HEK293 (cell line): ENCODE measurements around the gene CRB2.

Experiments
- CTCF ChIA-PET: fragments of 350-600 bp; formaldehyde crosslinking; extraction: SDS; loops from one replicate; lab custom pipeline; 2021; ENCODE audit warnings: antibody characterized with exemption; lab: Yijun Ruan, JAX
- POLR2A ChIA-PET: fragments of 300-600 bp; formaldehyde crosslinking; extraction: SDS; loops from one replicate; lab custom pipeline; 2020; ENCODE audit warnings: antibody characterized with exemption, inconsistent platforms; lab: Yijun Ruan, JAX
- H3K27ac ChIP-seq: fragments of 200-500 bp; sonication (Bioruptor generic); 2 replicates; pipeline ENCODE4 v1.5.1; 2014; ENCODE audit warnings: low read depth, low read length, control low read depth, inconsistent platforms; ENCODE audit errors: extremely low read depth
- H3K36me3 ChIP-seq, 2 experiments: fragments of 200-500 bp in 1 of 2; sonication (Bioruptor generic) in 1 of 2; 1 replicate in 1 of 2; 2 replicates in 1 of 2; pipeline ENCODE4 v1.5.1; 2014 to 2017; ENCODE audit warnings: inconsistent platforms in 2 of 2, low read length in 2 of 2; ENCODE audit not compliant: control insufficient read depth in 2 of 2, insufficient read depth in 1 of 2
- H3K4me1 ChIP-seq: fragments of 200-500 bp; sonication (Bioruptor generic); 2 replicates; pipeline ENCODE4 v1.5.1; 2014; ENCODE audit warnings: mild to moderate bottlenecking, low read length, inconsistent platforms; ENCODE audit not compliant: control insufficient read depth, insufficient read depth
- H3K4me3 ChIP-seq: 2 replicates; pipeline ENCODE4 v1.5.1; 2011; ENCODE audit warnings: low read depth, mild to moderate bottlenecking, control low read depth, low read length, moderate library complexity
- H3K9me3 ChIP-seq: fragments of 200-500 bp; sonication (Bioruptor generic); 2 replicates; pipeline ENCODE4 v1.5.1; 2014; ENCODE audit warnings: low read depth, low read length, inconsistent platforms; ENCODE audit not compliant: control insufficient read depth, insufficient read depth
- KLF8 ChIP-seq: fragments of 450-650 bp; formaldehyde crosslinking; IDR thresholded peaks from 2 replicates; pipeline ENCODE4 v1.5.1; 2016; ENCODE audit warnings: missing biosample characterization, missing genetic modification characterization
- PATZ1 ChIP-seq: fragments of 450-650 bp; formaldehyde crosslinking; IDR thresholded peaks from 2 replicates; pipeline ENCODE4 v1.5.1; 2016; ENCODE audit warnings: missing biosample characterization, missing genetic modification characterization
- PRDM6 ChIP-seq: fragments of 450-650 bp; formaldehyde crosslinking; IDR thresholded peaks from 2 replicates; pipeline ENCODE4 v1.5.1; 2017; ENCODE audit warnings: missing biosample characterization, missing genetic modification characterization
- REPIN1 ChIP-seq: fragments of 450-650 bp; formaldehyde crosslinking; IDR thresholded peaks from 2 replicates; pipeline ENCODE4 v1.5.1; 2017; ENCODE audit warnings: missing biosample characterization, missing genetic modification characterization, low read depth
- ZNF112 ChIP-seq: fragments of 450-650 bp; formaldehyde crosslinking; IDR thresholded peaks from 2 replicates; pipeline ENCODE4 v1.5.0; 2017; ENCODE audit warnings: missing biosample characterization, missing genetic modification characterization
- ZNF214 ChIP-seq: fragments of 450-650 bp; formaldehyde crosslinking; IDR thresholded peaks from 2 replicates; pipeline ENCODE4 v1.5.1; 2017; ENCODE audit warnings: missing biosample characterization, mild to moderate bottlenecking, missing genetic modification characterization, borderline replicate concordance
- ZNF23 ChIP-seq: fragments of 450-650 bp; formaldehyde crosslinking; IDR thresholded peaks from 2 replicates; pipeline ENCODE4 v1.5.1; 2016; ENCODE audit warnings: missing biosample characterization, missing genetic modification characterization, borderline replicate concordance
- ZNF514 ChIP-seq: fragments of 450-650 bp; formaldehyde crosslinking; IDR thresholded peaks from 2 replicates; pipeline ENCODE4 v1.5.1; 2016; ENCODE audit warnings: missing biosample characterization, missing genetic modification characterization
- ZNF624 ChIP-seq: fragments of 450-650 bp; formaldehyde crosslinking; IDR thresholded peaks from 2 replicates; pipeline ENCODE4 v1.5.1; 2017; ENCODE audit warnings: missing biosample characterization, missing genetic modification characterization
- ZSCAN16 ChIP-seq: fragments of 450-650 bp; formaldehyde crosslinking; IDR thresholded peaks from 2 replicates; pipeline ENCODE4 v1.5.1; 2016; ENCODE audit warnings: missing biosample characterization, missing genetic modification characterization
- TF ChIP-seq, protein P1 (sequence below): fragments of 450-650 bp; formaldehyde crosslinking; IDR thresholded peaks from 2 replicates; pipeline ENCODE4 v1.5.1; 2016; ENCODE audit warnings: missing biosample characterization, missing genetic modification characterization
- TF ChIP-seq, protein P2 (sequence below): fragments of 450-650 bp; formaldehyde crosslinking; IDR thresholded peaks from 2 replicates; pipeline ENCODE4 v1.5.1; 2016; ENCODE audit warnings: missing biosample characterization, missing genetic modification characterization, borderline replicate concordance

Gene CRB2

DNA sequence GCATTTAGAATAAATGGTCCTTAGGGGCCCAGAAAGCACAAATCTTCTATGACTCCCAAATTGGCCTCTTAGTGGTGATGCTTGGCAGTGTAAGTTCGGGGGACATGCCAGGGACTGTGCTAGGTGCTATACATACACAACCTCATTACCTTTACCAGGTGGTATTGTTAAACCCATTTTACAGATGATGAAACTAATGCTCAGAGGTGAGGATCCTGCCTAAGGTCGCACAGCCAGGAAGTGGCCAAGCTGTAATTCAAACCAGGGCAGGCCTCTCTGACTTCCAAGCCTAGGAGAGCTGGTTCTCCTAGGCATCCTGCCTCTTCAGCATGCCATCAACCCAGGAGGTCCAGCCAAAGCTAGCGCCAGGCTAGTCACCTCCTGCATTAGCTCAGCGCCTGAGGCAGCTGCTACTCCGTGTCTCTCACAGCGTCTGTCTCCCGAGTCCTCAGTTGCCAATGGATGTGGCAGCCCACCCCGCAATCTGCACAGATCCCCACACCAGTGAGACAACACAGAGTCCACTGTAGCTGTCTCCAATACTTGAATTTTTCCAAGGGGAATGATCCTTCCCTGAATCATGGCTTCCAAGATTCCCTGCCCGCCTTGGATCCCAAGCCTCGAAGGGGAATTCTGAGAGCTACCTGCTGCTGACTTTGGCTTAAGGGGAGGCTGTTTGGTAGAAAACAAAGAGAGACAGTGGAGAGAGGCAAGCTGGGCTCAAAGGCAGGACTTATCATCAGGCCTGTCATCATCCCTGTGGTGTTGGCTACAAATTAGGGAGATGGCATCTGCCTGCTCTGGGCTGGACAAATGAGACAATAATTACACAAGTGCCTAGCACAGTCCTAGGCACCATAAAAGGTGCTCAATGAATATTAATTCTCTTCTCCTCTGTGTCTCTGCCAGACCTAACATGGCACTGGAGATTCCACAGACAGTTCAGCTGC lies 52.6 kb downstream of the CRB2 start:
- no peaks in the 10 kb centered on the region for H3K36me3 ChIP-seq
- ChIA-PET POLR2A (no interaction called here), CTCF (interaction anchor here (1.3 kb wide), 1 partner anchor 9 kb away, joined by 4 read pairs; no protein-coding TSS in a partner anchor)
- H3K9me3 ChIP-seq: no peaks in the 10 kb centered on the region
- TF ChIP-seq PRDM6 (tag by site-specific recombination): no peak
- no peak for TF ChIP-seq ZSCAN16 (tag by site-specific recombination)
- TF ChIP-seq, protein P1, sequence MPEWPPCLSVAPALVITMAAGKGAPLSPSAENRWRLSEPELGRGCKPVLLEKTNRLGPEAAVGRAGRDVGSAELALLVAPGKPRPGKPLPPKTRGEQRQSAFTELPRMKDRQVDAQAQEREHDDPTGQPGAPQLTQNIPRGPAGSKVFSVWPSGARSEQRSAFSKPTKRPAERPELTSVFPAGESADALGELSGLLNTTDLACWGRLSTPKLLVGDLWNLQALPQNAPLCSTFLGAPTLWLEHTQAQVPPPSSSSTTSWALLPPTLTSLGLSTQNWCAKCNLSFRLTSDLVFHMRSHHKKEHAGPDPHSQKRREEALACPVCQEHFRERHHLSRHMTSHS (tag by site-specific recombination): no peak
- H3K4me3 ChIP-seq: no peak overlapping the region
- peaks cover 7% of the 10 kb centered on the region for H3K4me1 ChIP-seq
- H3K27ac ChIP-seq: no peak overlapping the region

DNA sequence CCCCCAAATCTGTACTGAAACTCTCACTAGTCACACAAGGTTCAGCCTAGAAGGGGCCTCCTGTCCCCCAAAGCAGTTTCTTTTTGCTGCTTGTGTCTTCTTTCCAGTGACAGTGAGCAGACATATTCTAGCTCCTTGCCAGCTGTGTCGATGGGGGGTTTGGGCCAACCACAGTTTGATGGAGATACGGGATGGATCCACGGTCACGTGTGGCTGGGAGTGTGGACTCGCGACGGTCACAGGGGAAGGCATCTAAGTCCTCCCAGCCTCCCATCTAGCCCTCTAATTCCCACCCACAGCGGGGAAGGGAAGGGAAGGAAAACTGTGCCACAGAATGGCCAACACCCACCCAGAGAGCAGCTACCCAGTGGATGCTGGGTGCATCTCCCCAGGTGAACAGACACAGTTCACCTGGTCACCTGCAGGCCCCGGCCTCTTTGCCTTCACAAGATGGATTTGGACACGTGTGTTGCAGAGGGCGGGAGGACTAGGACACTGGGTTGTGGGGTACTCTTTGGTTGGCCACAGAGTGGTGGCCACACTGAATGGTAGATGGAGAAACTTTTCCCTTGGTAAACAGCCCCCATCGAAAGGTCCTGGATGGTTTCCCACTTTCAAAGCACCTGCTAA lies 54.4 kb downstream of the CRB2 start:
- POLR2A ChIA-PET: no interaction called here
- Histone ChIP-seq H3K4me1 (peaks cover 7% of the 10 kb centered on the region), H3K27ac (no peak overlapping the region), H3K4me3 (no peak overlapping the region), H3K9me3 (no peaks in the 10 kb centered on the region), H3K36me3 (no peaks in the 10 kb centered on the region)
- TF ChIP-seq ZNF624 (no peak), ZNF214 (tag by site-specific recombination) (no peak), REPIN1 (tag by site-specific recombination) (no peak), PATZ1 (tag by site-specific recombination) (no peak), KLF8 (tag by site-specific recombination) (no peak), ZNF112 (tag by site-specific recombination) (no peak), ZNF23 (tag by site-specific recombination) (no peak), ZNF514 (tag by site-specific recombination) (no peak)
- TF ChIP-seq, protein P2, sequence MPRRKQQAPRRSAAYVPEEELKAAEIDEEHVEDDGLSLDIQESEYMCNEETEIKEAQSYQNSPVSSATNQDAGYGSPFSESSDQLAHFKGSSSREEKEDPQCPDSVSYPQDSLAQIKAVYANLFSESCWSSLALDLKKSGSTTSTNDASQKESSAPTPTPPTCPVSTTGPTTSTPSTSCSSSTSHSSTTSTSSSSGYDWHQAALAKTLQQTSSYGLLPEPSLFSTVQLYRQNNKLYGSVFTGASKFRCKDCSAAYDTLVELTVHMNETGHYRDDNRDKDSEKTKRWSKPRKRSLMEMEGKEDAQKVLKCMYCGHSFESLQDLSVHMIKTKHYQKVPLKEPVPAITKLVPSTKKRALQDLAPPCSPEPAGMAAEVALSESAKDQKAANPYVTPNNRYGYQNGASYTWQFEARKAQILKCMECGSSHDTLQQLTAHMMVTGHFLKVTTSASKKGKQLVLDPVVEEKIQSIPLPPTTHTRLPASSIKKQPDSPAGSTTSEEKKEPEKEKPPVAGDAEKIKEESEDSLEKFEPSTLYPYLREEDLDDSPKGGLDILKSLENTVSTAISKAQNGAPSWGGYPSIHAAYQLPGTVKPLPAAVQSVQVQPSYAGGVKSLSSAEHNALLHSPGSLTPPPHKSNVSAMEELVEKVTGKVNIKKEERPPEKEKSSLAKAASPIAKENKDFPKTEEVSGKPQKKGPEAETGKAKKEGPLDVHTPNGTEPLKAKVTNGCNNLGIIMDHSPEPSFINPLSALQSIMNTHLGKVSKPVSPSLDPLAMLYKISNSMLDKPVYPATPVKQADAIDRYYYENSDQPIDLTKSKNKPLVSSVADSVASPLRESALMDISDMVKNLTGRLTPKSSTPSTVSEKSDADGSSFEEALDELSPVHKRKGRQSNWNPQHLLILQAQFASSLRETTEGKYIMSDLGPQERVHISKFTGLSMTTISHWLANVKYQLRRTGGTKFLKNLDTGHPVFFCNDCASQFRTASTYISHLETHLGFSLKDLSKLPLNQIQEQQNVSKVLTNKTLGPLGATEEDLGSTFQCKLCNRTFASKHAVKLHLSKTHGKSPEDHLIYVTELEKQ (tag by site-specific recombination): no peak
- CTCF ChIA-PET: interaction anchor here (2.3 kb wide), 1 partner anchor 8 kb away, joined by 8 read pairs; no protein-coding TSS in a partner anchor
